GM18907 (cell line): ENCODE measurements around the gene KCNQ5.
"Not testable (repeated sequence)": the region's sequence is repeated elsewhere in the genome, so short reads cannot be mapped to it uniquely, and the experiment has no call there.

Source experiments
- ATAC-seq: cut with Tn5 transposase; IDR thresholded peaks from one replicate; pipeline ENCODE4 v1.9.1; 2021; ENCODE audit warnings: mild to moderate bottlenecking, moderate library complexity; ENCODE audit not compliant: unreplicated experiment

KCNQ5 gene

GRCh38 chr6:73227606-73228255, 605.9 kb downstream of the KCNQ5 start:
- no peak for ATAC-seq

GRCh38 chr6:73231986-73232391, 610.1 kb downstream of the KCNQ5 start:
- peak; percentile 80 for ATAC-seq

GRCh38 chr6:73233048-73233447, 611.2 kb downstream of the KCNQ5 start:
- ATAC-seq, result no peak

- ATAC-seq, result not testable (repeated sequence)
These were observed 612.1 kb downstream of the KCNQ5 start for GRCh38 chr6:73233971-73234370.

- ATAC-seq, result no peak
These were observed 612.9 kb downstream of the KCNQ5 start for GRCh38 chr6:73234733-73235132.

GRCh38 chr6:73236144-73236750, 614.4 kb downstream of the KCNQ5 start:
- ATAC-seq, result no peak

GRCh38 chr6:73240730-73241129, 618.9 kb downstream of the KCNQ5 start:
- ATAC-seq, result no peak

- no peak for ATAC-seq
These were observed 620.1 kb downstream of the KCNQ5 start for GRCh38 chr6:73242001-73242400.
